Ishikawa (cell line): ENCODE data around the gene C12orf42.

Experiments
- CEBPB ChIP-seq: IDR thresholded peaks from 2 replicates; pipeline ENCODE4 v1.6.1; 2012
- EP300 ChIP-seq: IDR thresholded peaks from 2 replicates; pipeline ENCODE4 v1.6.1; 2012; ENCODE audit warnings: borderline replicate concordance
- FOXM1 ChIP-seq: IDR thresholded peaks from 2 replicates; pipeline ENCODE4 v1.6.1; 2012; ENCODE audit warnings: low read depth, borderline replicate concordance
- RAD21 ChIP-seq: IDR thresholded peaks from 2 replicates; pipeline ENCODE4 v1.6.1; 2012; ENCODE audit warnings: low read depth
- TAF1 ChIP-seq: IDR thresholded peaks from 2 replicates; pipeline ENCODE4 v1.6.1; 2012; ENCODE audit warnings: low read depth, mild to moderate bottlenecking
- TCF12 ChIP-seq: IDR thresholded peaks from 2 replicates; pipeline ENCODE4 v1.6.1; 2012; ENCODE audit warnings: low read depth
- TEAD4 ChIP-seq: IDR thresholded peaks from 2 replicates; pipeline ENCODE4 v1.6.1; 2012
- YY1 ChIP-seq: IDR thresholded peaks from 2 replicates; pipeline ENCODE4 v1.6.1; 2012; ENCODE audit warnings: low read depth
- TF ChIP-seq, protein P1 (sequence below): IDR thresholded peaks from 2 replicates; pipeline ENCODE4 v1.6.1; 2012
- TF ChIP-seq, protein P2 (sequence below): IDR thresholded peaks from 2 replicates; pipeline ENCODE4 v1.6.1; 2012; ENCODE audit warnings: low read depth, mild to moderate bottlenecking

DNA sequence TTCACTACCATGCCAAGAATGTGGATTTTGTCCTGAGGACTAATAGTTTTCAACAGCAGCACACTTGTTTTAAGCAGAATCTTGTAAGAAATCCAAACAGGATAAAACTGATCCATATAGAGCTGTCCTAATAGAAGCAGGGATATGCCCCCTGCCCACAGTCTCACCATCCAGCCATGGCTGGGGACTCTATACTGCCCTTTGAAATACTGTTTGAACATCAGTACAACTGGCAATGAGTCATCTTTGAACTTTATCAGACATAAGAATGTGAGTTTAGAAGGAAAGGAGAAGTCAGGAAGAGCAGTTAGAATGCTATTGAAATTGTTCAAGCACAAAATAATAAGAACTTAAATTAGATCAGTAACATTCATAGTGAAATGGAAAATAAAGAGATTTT lies 3.8 kb upstream of the C12orf42 start:
- TF ChIP-seq, protein P1, sequence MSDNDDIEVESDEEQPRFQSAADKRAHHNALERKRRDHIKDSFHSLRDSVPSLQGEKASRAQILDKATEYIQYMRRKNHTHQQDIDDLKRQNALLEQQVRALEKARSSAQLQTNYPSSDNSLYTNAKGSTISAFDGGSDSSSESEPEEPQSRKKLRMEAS, result no peak
- TF ChIP-seq YY1, result no peak
- no peak for TF ChIP-seq TEAD4
- no peak for TF ChIP-seq FOXM1
- no peak for TF ChIP-seq EP300
- TF ChIP-seq, protein P2, sequence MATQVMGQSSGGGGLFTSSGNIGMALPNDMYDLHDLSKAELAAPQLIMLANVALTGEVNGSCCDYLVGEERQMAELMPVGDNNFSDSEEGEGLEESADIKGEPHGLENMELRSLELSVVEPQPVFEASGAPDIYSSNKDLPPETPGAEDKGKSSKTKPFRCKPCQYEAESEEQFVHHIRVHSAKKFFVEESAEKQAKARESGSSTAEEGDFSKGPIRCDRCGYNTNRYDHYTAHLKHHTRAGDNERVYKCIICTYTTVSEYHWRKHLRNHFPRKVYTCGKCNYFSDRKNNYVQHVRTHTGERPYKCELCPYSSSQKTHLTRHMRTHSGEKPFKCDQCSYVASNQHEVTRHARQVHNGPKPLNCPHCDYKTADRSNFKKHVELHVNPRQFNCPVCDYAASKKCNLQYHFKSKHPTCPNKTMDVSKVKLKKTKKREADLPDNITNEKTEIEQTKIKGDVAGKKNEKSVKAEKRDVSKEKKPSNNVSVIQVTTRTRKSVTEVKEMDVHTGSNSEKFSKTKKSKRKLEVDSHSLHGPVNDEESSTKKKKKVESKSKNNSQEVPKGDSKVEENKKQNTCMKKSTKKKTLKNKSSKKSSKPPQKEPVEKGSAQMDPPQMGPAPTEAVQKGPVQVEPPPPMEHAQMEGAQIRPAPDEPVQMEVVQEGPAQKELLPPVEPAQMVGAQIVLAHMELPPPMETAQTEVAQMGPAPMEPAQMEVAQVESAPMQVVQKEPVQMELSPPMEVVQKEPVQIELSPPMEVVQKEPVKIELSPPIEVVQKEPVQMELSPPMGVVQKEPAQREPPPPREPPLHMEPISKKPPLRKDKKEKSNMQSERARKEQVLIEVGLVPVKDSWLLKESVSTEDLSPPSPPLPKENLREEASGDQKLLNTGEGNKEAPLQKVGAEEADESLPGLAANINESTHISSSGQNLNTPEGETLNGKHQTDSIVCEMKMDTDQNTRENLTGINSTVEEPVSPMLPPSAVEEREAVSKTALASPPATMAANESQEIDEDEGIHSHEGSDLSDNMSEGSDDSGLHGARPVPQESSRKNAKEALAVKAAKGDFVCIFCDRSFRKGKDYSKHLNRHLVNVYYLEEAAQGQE, result no peak
- no peak for TF ChIP-seq RAD21
- TF ChIP-seq TAF1, result no peak
- no peak for TF ChIP-seq TCF12
- no peak for TF ChIP-seq CEBPB
